ENCODE measurements around the gene TNRC6A.

Gene TNRC6A

DNA sequence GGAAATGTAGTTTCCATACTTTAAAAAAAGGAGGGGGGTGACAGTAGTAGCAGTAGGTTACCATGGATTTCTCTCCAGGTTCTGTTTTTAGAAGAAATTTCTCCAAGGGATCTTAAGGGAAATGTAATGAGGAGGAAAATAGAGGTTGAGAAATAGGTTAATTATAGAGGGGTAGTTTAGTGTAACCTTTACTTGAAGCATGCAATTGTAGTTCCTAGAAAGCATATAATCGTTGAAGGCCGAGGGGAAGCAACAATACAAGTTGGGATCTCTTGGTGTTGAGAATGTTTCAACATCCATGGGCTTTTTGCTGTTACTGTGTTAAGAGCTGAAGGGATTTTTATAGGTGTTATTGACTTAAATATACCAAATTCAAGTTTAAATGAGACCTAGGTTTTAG lies 25.1 kb downstream of the TNRC6A start:
- H3K36me3 ChIP-seq (ENCODE audit: control insufficient read depth in 1 of 2, insufficient read depth in 2 of 2, low read length in 2 of 2) = no peaks in the 10 kb centered on the region
- no peak overlapping the region for H3K4ac ChIP-seq (ENCODE audit: low read depth, low read length)
- H3K79me1 ChIP-seq (ENCODE audit: low read length) = no peaks in the 10 kb centered on the region
- H3K18ac ChIP-seq (ENCODE audit: low read length) = no peak overlapping the region
- H3K4me2 ChIP-seq (ENCODE audit: low read length) = no peak overlapping the region
- H2BK12ac ChIP-seq (ENCODE audit: low read length) = no peak overlapping the region
- H3K9me3 ChIP-seq (ENCODE audit: insufficient read depth, low read depth, low read length) = no peaks in the 10 kb centered on the region
- H3K23ac ChIP-seq (ENCODE audit: low read length) = no peak overlapping the region
- H2AK5ac ChIP-seq (ENCODE audit: low read length) = no peak overlapping the region
- H3K4me3 ChIP-seq (ENCODE audit: low read depth, low read length) = no peak overlapping the region
- H4K12ac ChIP-seq (ENCODE audit: low read depth, low read length) = no peak overlapping the region
- no peak overlapping the region for H3K27ac ChIP-seq (ENCODE audit: low read depth, low read length)
- no peak for DNase-seq
- WGBS (ENCODE audit: extremely low coverage, insufficient coverage, insufficient read length) = no CpG with 5 or more reads among the region's 2 CpGs
- no peaks in the 10 kb centered on the region for H3K4me1 ChIP-seq (ENCODE audit: control insufficient read depth in 1 of 2, insufficient read depth in 2 of 2, low read length in 2 of 2)
- H4K8ac ChIP-seq (ENCODE audit: low read depth, low read length) = no peak overlapping the region
- no peaks in the 10 kb centered on the region for H3K27me3 ChIP-seq (ENCODE audit: insufficient read depth, low read length)
- H2BK5ac ChIP-seq (ENCODE audit: low read depth, low read length, poor library complexity) = no peak overlapping the region
- no peak overlapping the region for H2BK120ac ChIP-seq (ENCODE audit: insufficient read depth, low read length, poor library complexity)
- no peaks in the 10 kb centered on the region for H3K79me2 ChIP-seq (ENCODE audit: control insufficient read depth, insufficient read depth, low read length, poor library complexity)
- H2AFZ ChIP-seq (ENCODE audit: insufficient read depth, low read length, poor library complexity) = no peak overlapping the region
- H3K14ac ChIP-seq (ENCODE audit: low read length) = no peak overlapping the region
- no peak overlapping the region for H4K91ac ChIP-seq (ENCODE audit: low read depth, low read length)
- no peak overlapping the region for H3K9ac ChIP-seq (ENCODE audit: low read length)

- H3K9ac ChIP-seq (ENCODE audit: low read length) = no peak overlapping the region
- whole genome bisulfite sequencing (ENCODE audit: extremely low coverage, insufficient coverage, insufficient read length) = no CpG with 5 or more reads among the region's 3 CpGs
- H3K36me3 ChIP-seq (ENCODE audit: control insufficient read depth in 1 of 2, insufficient read depth in 2 of 2, low read length in 2 of 2) = no peaks in the 10 kb centered on the region
- H3K18ac ChIP-seq (ENCODE audit: low read length) = no peak overlapping the region
- no peak overlapping the region for H3K14ac ChIP-seq (ENCODE audit: low read length)
- no peak overlapping the region for H2BK120ac ChIP-seq (ENCODE audit: insufficient read depth, low read length, poor library complexity)
- H2BK5ac ChIP-seq (ENCODE audit: low read depth, low read length, poor library complexity) = no peak overlapping the region
- H3K4me3 ChIP-seq (ENCODE audit: low read depth, low read length) = no peak overlapping the region
- no peak overlapping the region for H2BK12ac ChIP-seq (ENCODE audit: low read length)
- no peak overlapping the region for H4K91ac ChIP-seq (ENCODE audit: low read depth, low read length)
- H3K79me1 ChIP-seq (ENCODE audit: low read length) = no peaks in the 10 kb centered on the region
- no peak overlapping the region for H3K23ac ChIP-seq (ENCODE audit: low read length)
- no peaks in the 10 kb centered on the region for H3K79me2 ChIP-seq (ENCODE audit: control insufficient read depth, insufficient read depth, low read length, poor library complexity)
- H3K27ac ChIP-seq (ENCODE audit: low read depth, low read length) = no peak overlapping the region
- no peaks in the 10 kb centered on the region for H3K27me3 ChIP-seq (ENCODE audit: insufficient read depth, low read length)
- H2AFZ ChIP-seq (ENCODE audit: insufficient read depth, low read length, poor library complexity) = no peak overlapping the region
- H4K12ac ChIP-seq (ENCODE audit: low read depth, low read length) = no peak overlapping the region
- no peak for DNase-seq
- no peak overlapping the region for H4K8ac ChIP-seq (ENCODE audit: low read depth, low read length)
- no peaks in the 10 kb centered on the region for H3K9me3 ChIP-seq (ENCODE audit: insufficient read depth, low read depth, low read length)
- no peaks in the 10 kb centered on the region for H3K4me1 ChIP-seq (ENCODE audit: control insufficient read depth in 1 of 2, insufficient read depth in 2 of 2, low read length in 2 of 2)
- no peak overlapping the region for H2AK5ac ChIP-seq (ENCODE audit: low read length)
- H3K4ac ChIP-seq (ENCODE audit: low read depth, low read length) = no peak overlapping the region
- no peak overlapping the region for H3K4me2 ChIP-seq (ENCODE audit: low read length)
Measured at GRCh38 chr16:24755201-24755874, 25.9 kb downstream of the TNRC6A start.

DNA sequence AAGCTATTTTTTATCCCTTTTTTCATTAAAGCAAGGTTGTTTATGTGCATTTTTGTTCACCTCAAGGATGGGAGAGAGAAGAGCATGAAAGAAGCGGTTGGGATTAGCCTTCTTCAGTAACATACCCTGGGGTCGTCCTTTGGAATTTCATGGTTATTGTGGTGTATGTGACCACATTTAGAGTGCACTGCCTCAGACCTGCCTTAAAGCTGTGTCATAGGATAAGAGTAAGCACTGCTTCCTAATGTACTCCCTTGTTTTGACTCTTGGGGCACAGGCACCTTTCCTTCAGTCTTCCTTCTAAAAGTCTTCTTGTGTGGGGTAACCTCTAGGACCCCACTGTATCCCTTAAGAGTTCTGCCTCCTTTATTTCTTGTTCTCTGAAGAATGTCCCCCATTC lies 28.9 kb downstream of the TNRC6A start:
- Histone ChIP-seq H2BK5ac (ENCODE audit: low read depth, low read length, poor library complexity) (no peak overlapping the region), H3K9me3 (ENCODE audit: insufficient read depth, low read depth, low read length) (no peaks in the 10 kb centered on the region), H3K4me3 (ENCODE audit: low read depth, low read length) (no peak overlapping the region), H3K4me1 (ENCODE audit: control insufficient read depth in 1 of 2, insufficient read depth in 2 of 2, low read length in 2 of 2) (no peaks in the 10 kb centered on the region), H3K27me3 (ENCODE audit: insufficient read depth, low read length) (no peaks in the 10 kb centered on the region), H2AK5ac (ENCODE audit: low read length) (no peak overlapping the region), H3K36me3 (ENCODE audit: control insufficient read depth in 1 of 2, insufficient read depth in 2 of 2, low read length in 2 of 2) (no peaks in the 10 kb centered on the region), H2BK120ac (ENCODE audit: insufficient read depth, low read length, poor library complexity) (no peak overlapping the region), H3K9ac (ENCODE audit: low read length) (no peak overlapping the region), H3K23ac (ENCODE audit: low read length) (no peak overlapping the region), H3K14ac (ENCODE audit: low read length) (no peak overlapping the region), H4K12ac (ENCODE audit: low read depth, low read length) (no peak overlapping the region), H3K4me2 (ENCODE audit: low read length) (no peak overlapping the region), H3K18ac (ENCODE audit: low read length) (no peak overlapping the region), H3K79me1 (ENCODE audit: low read length) (no peaks in the 10 kb centered on the region), H3K79me2 (ENCODE audit: control insufficient read depth, insufficient read depth, low read length, poor library complexity) (no peaks in the 10 kb centered on the region), H2AFZ (ENCODE audit: insufficient read depth, low read length, poor library complexity) (no peak overlapping the region), H4K8ac (ENCODE audit: low read depth, low read length) (no peak overlapping the region), H3K4ac (ENCODE audit: low read depth, low read length) (no peak overlapping the region), H3K27ac (ENCODE audit: low read depth, low read length) (no peak overlapping the region), H2BK12ac (ENCODE audit: low read length) (no peak overlapping the region), H4K91ac (ENCODE audit: low read depth, low read length) (no peak overlapping the region)
- DNase-seq = no peak
- no CpG with 5 or more reads among the region's 2 CpGs for WGBS (ENCODE audit: extremely low coverage, insufficient coverage, insufficient read length)

DNA sequence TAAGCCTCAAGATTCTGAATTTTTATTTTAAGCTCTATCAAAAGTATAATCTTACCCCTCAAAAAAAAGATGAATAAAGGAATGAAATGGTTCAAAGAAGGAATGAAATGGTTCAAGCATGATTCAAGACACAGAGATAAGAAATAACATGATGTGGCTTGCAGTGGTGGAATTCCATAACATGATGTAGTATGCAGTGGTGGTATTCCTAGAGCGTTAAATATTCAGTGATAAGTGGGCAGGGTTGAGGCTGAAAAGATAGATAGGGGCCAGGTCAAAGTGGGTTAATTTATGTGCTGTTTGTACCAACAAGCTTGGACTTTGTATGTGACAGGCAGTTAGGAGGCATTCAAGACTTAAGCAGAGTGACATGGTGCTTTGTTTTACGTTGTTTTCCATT lies 29.6 kb downstream of the TNRC6A start:
- H3K79me2 ChIP-seq (ENCODE audit: control insufficient read depth, insufficient read depth, low read length, poor library complexity) = no peaks in the 10 kb centered on the region
- no CpG with 5 or more reads among the region's 2 CpGs for WGBS (ENCODE audit: extremely low coverage, insufficient coverage, insufficient read length)

More for the DNA sequence above, 29.6 kb downstream of the TNRC6A start:
- DNase-seq = peak; percentile 6 to 71
- Histone ChIP-seq H3K4me2 (ENCODE audit: low read length) (no peak overlapping the region), H3K27ac (ENCODE audit: low read depth, low read length) (no peak overlapping the region), H3K9me3 (ENCODE audit: insufficient read depth, low read depth, low read length) (no peaks in the 10 kb centered on the region), H4K8ac (ENCODE audit: low read depth, low read length) (no peak overlapping the region), H2BK12ac (ENCODE audit: low read length) (no peak overlapping the region), H3K9ac (ENCODE audit: low read length) (no peak overlapping the region), H3K4ac (ENCODE audit: low read depth, low read length) (no peak overlapping the region), H4K91ac (ENCODE audit: low read depth, low read length) (no peak overlapping the region), H3K4me3 (ENCODE audit: low read depth, low read length) (no peak overlapping the region), H2AK5ac (ENCODE audit: low read length) (no peak overlapping the region), H3K79me1 (ENCODE audit: low read length) (no peaks in the 10 kb centered on the region), H3K18ac (ENCODE audit: low read length) (no peak overlapping the region), H4K12ac (ENCODE audit: low read depth, low read length) (no peak overlapping the region), H2BK120ac (ENCODE audit: insufficient read depth, low read length, poor library complexity) (no peak overlapping the region), H3K23ac (ENCODE audit: low read length) (no peak overlapping the region), H3K36me3 (ENCODE audit: control insufficient read depth in 1 of 2, insufficient read depth in 2 of 2, low read length in 2 of 2) (no peaks in the 10 kb centered on the region), H3K14ac (ENCODE audit: low read length) (no peak overlapping the region), H2AFZ (ENCODE audit: insufficient read depth, low read length, poor library complexity) (no peak overlapping the region), H3K4me1 (ENCODE audit: control insufficient read depth in 1 of 2, insufficient read depth in 2 of 2, low read length in 2 of 2) (no peaks in the 10 kb centered on the region), H2BK5ac (ENCODE audit: low read depth, low read length, poor library complexity) (no peak overlapping the region), H3K27me3 (ENCODE audit: insufficient read depth, low read length) (no peaks in the 10 kb centered on the region)

Data from trophoblast cell (in vitro differentiated cells and primary cell).